Measurements from ENCODE around the gene JUP. TPM values are rescaled to one million over a fixed set of nuclear protein-coding genes. Genes with fewer than 3 reads are reported as not detected.

The JUP gene
- total RNA-seq, 1 experiment from 2014 or later = 102 TPM

GRCh38 chr17:41718287-41718645 is 68.2 kb downstream of the JUP start:
- Histone ChIP-seq H3K9me2 (replicated peaks; ENCODE audit: insufficient read depth, low read length) (no peaks in the 10 kb centered on the region), H2AFZ (ENCODE audit: low read length) (no peak overlapping the region), H3K4me3 (ENCODE audit: low read length) (no peak overlapping the region), H3K27me3 (ENCODE audit: low read length) (no peaks in the 10 kb centered on the region), H3K36me3 (ENCODE audit: insufficient read depth, low read length) (no peaks in the 10 kb centered on the region), H3K4me1 (ENCODE audit: low read length) (no peaks in the 10 kb centered on the region), H3K27ac (ENCODE audit: low read length) (no peak overlapping the region), H3K4me2 (ENCODE audit: low read depth, low read length, poor library complexity, severe bottlenecking) (no peak overlapping the region), H3K79me2 (ENCODE audit: low read length) (no peaks in the 10 kb centered on the region), H3K9ac (ENCODE audit: low read length) (no peak overlapping the region), H3K9me3 (ENCODE audit: low read length) (no peaks in the 10 kb centered on the region), H4K20me1 (ENCODE audit: insufficient read depth, low read depth, low read length) (no peaks in the 10 kb centered on the region)
- no peak for DNase-seq

GRCh38 chr17:41717408-41718286 is 68.9 kb downstream of the JUP start:
- Histone ChIP-seq H3K4me1 (ENCODE audit: low read length) (no peaks in the 10 kb centered on the region), H3K9ac (ENCODE audit: low read length) (no peak overlapping the region), H3K4me3 (ENCODE audit: low read length) (no peak overlapping the region), H3K27me3 (ENCODE audit: low read length) (no peaks in the 10 kb centered on the region), H3K27ac (ENCODE audit: low read length) (no peak overlapping the region), H3K9me2 (replicated peaks; ENCODE audit: insufficient read depth, low read length) (no peaks in the 10 kb centered on the region), H4K20me1 (ENCODE audit: insufficient read depth, low read depth, low read length) (no peaks in the 10 kb centered on the region), H3K36me3 (ENCODE audit: insufficient read depth, low read length) (no peaks in the 10 kb centered on the region), H2AFZ (ENCODE audit: low read length) (no peak overlapping the region), H3K79me2 (ENCODE audit: low read length) (no peaks in the 10 kb centered on the region), H3K9me3 (ENCODE audit: low read length) (no peaks in the 10 kb centered on the region), H3K4me2 (ENCODE audit: low read depth, low read length, poor library complexity, severe bottlenecking) (no peak overlapping the region)
- no peak for DNase-seq

GRCh38 chr17:41711669-41712400 is 74.7 kb downstream of the JUP start, which contains the start of gene GAST:
TSS of gene GAST (plus strand) at chr17:41712331. CDS start at chr17:41715437, 3,106 bp downstream.
- no peak within 1 kb of the TSS for H2AFZ ChIP-seq (ENCODE audit: low read length)
- no peak for DNase-seq
- H3K36me3 ChIP-seq (ENCODE audit: insufficient read depth, low read length) = no peaks in the 10 kb centered on the region
- no peaks in the 10 kb centered on the region for H3K9me2 ChIP-seq (replicated peaks; ENCODE audit: insufficient read depth, low read length)
- no peaks in the 10 kb centered on the region for H3K79me2 ChIP-seq (ENCODE audit: low read length)
- H4K20me1 ChIP-seq (ENCODE audit: insufficient read depth, low read depth, low read length) = no peaks in the 10 kb centered on the region
- no peaks in the 10 kb centered on the region for H3K4me1 ChIP-seq (ENCODE audit: low read length)
- no peaks in the 10 kb centered on the region for H3K27me3 ChIP-seq (ENCODE audit: low read length)
- H3K27ac ChIP-seq (ENCODE audit: low read length) = no peak within 1 kb of the TSS
- H3K9me3 ChIP-seq (ENCODE audit: low read length) = no peaks in the 10 kb centered on the region
- H3K4me3 ChIP-seq (ENCODE audit: low read length) = no peak within 1 kb of the TSS
- no peak within 1 kb of the TSS for H3K9ac ChIP-seq (ENCODE audit: low read length)
- no peak within 1 kb of the TSS for H3K4me2 ChIP-seq (ENCODE audit: low read depth, low read length, poor library complexity, severe bottlenecking)

GRCh38 chr17:41710472-41711090 is 75.9 kb downstream of the JUP start:
- no peaks in the 10 kb centered on the region for H3K9me2 ChIP-seq (replicated peaks; ENCODE audit: insufficient read depth, low read length)
- H2AFZ ChIP-seq (ENCODE audit: low read length) = no peak overlapping the region
- no peak for DNase-seq
- H3K4me2 ChIP-seq (ENCODE audit: low read depth, low read length, poor library complexity, severe bottlenecking) = no peak overlapping the region
- no peaks in the 10 kb centered on the region for H3K27me3 ChIP-seq (ENCODE audit: low read length)
- H4K20me1 ChIP-seq (ENCODE audit: insufficient read depth, low read depth, low read length) = no peaks in the 10 kb centered on the region
- no peaks in the 10 kb centered on the region for H3K79me2 ChIP-seq (ENCODE audit: low read length)
- no peak overlapping the region for H3K27ac ChIP-seq (ENCODE audit: low read length)
- H3K9ac ChIP-seq (ENCODE audit: low read length) = no peak overlapping the region
- no peaks in the 10 kb centered on the region for H3K9me3 ChIP-seq (ENCODE audit: low read length)
- no peak overlapping the region for H3K4me3 ChIP-seq (ENCODE audit: low read length)
- H3K4me1 ChIP-seq (ENCODE audit: low read length) = no peaks in the 10 kb centered on the region
- H3K36me3 ChIP-seq (ENCODE audit: insufficient read depth, low read length) = no peaks in the 10 kb centered on the region

- no peaks in the 10 kb centered on the region for H3K36me3 ChIP-seq (ENCODE audit: insufficient read depth, low read length)
- no peak overlapping the region for H3K9ac ChIP-seq (ENCODE audit: low read length)
- no peaks in the 10 kb centered on the region for H3K79me2 ChIP-seq (ENCODE audit: low read length)
- no peaks in the 10 kb centered on the region for H3K4me1 ChIP-seq (ENCODE audit: low read length)
- H3K9me3 ChIP-seq (ENCODE audit: low read length) = no peaks in the 10 kb centered on the region
- H2AFZ ChIP-seq (ENCODE audit: low read length) = no peak overlapping the region
- H3K27ac ChIP-seq (ENCODE audit: low read length) = no peak overlapping the region
- no peaks in the 10 kb centered on the region for H3K9me2 ChIP-seq (replicated peaks; ENCODE audit: insufficient read depth, low read length)
- H3K4me3 ChIP-seq (ENCODE audit: low read length) = no peak overlapping the region
- DNase-seq = no peak
- H4K20me1 ChIP-seq (ENCODE audit: insufficient read depth, low read depth, low read length) = no peaks in the 10 kb centered on the region
- no peaks in the 10 kb centered on the region for H3K27me3 ChIP-seq (ENCODE audit: low read length)
- H3K4me2 ChIP-seq (ENCODE audit: low read depth, low read length, poor library complexity, severe bottlenecking) = no peak overlapping the region
Observed at GRCh38 chr17:41707803-41708669, 78.5 kb downstream of the JUP start.

GRCh38 chr17:41705271-41705991 is 81.1 kb downstream of the JUP start:
- Histone ChIP-seq H4K20me1 (ENCODE audit: insufficient read depth, low read depth, low read length) (no peaks in the 10 kb centered on the region), H3K79me2 (ENCODE audit: low read length) (no peaks in the 10 kb centered on the region), H3K27me3 (ENCODE audit: low read length) (no peaks in the 10 kb centered on the region), H3K27ac (ENCODE audit: low read length) (no peak overlapping the region), H2AFZ (ENCODE audit: low read length) (no peak overlapping the region), H3K4me1 (ENCODE audit: low read length) (no peaks in the 10 kb centered on the region), H3K4me3 (ENCODE audit: low read length) (no peak overlapping the region), H3K4me2 (ENCODE audit: low read depth, low read length, poor library complexity, severe bottlenecking) (no peak overlapping the region), H3K9me2 (replicated peaks; ENCODE audit: insufficient read depth, low read length) (no peaks in the 10 kb centered on the region), H3K9ac (ENCODE audit: low read length) (no peak overlapping the region), H3K36me3 (ENCODE audit: insufficient read depth, low read length) (no peaks in the 10 kb centered on the region), H3K9me3 (ENCODE audit: low read length) (no peaks in the 10 kb centered on the region)
- DNase-seq = no peak

Measured in Karpas-422 (cell line).